H1 (cell line): ENCODE results near the gene SNED1.

ENCODE experiments used
- ATF3 ChIP-seq: IDR thresholded peaks from 2 replicates; pipeline ENCODE4 v1.6.1; 2011; ENCODE audit warnings: low read depth, mild to moderate bottlenecking, low read length; ENCODE audit not compliant: insufficient read depth
- CEBPB ChIP-seq: IDR thresholded peaks from 2 replicates; pipeline ENCODE4 v1.6.1; 2012; ENCODE audit warnings: low read depth, low read length
- CTCF ChIP-seq, 3 experiments: IDR thresholded peaks; 1 replicate in 2 of 3; 2 replicates in 1 of 3; pipeline versions ENCODE4 v1.5.1 to v1.6.1; 2011; ENCODE audit warnings: low read length in 3 of 3, mild to moderate bottlenecking in 3 of 3, inconsistent platforms in 2 of 3, low read depth in 1 of 3, moderate library complexity in 1 of 3; ENCODE audit not compliant: insufficient read depth in 1 of 3; ENCODE audit errors: control extremely low read depth in 1 of 3
- EP300 ChIP-seq, 2 experiments: IDR thresholded peaks; 1 replicate in 1 of 2; 2 replicates in 1 of 2; pipeline ENCODE4 v1.6.1; 2011 to 2012; ENCODE audit warnings: low read depth in 2 of 2, low read length in 2 of 2, mild to moderate bottlenecking in 2 of 2, borderline replicate concordance in 1 of 2, inconsistent platforms in 1 of 2, moderate library complexity in 1 of 2
- TAF1 ChIP-seq: IDR thresholded peaks from 2 replicates; pipeline ENCODE4 v1.6.1; 2011; ENCODE audit warnings: mild to moderate bottlenecking, low read depth, low read length

GRCh38 chr2:241020629-241021190 lies 22.3 kb downstream of the SNED1 start:
- no peak for TF ChIP-seq CEBPB
- no peak for TF ChIP-seq EP300 (IDR thresholded peaks at IDR 0.05; ENCODE audit: borderline replicate concordance in 1 of 2, low read depth in 2 of 2, low read length in 2 of 2)
- no peak for TF ChIP-seq CTCF (IDR thresholded peaks at IDR 0.05; ENCODE audit: control extremely low read depth in 1 of 3, insufficient read depth in 1 of 3, low read depth in 1 of 3, low read length in 3 of 3)
- no peak for TF ChIP-seq TAF1
- no peak for TF ChIP-seq ATF3
